GM19099 (cell line): ENCODE measurements around the gene SERPINB6.

Source experiments
- POLR2A ChIP-seq: IDR thresholded peaks from 3 replicates; pipeline ENCODE4 v1.6.1; 2011; ENCODE audit warnings: low read depth; ENCODE audit not compliant: insufficient read length; ENCODE audit errors: extremely low read depth

Gene SERPINB6

DNA sequence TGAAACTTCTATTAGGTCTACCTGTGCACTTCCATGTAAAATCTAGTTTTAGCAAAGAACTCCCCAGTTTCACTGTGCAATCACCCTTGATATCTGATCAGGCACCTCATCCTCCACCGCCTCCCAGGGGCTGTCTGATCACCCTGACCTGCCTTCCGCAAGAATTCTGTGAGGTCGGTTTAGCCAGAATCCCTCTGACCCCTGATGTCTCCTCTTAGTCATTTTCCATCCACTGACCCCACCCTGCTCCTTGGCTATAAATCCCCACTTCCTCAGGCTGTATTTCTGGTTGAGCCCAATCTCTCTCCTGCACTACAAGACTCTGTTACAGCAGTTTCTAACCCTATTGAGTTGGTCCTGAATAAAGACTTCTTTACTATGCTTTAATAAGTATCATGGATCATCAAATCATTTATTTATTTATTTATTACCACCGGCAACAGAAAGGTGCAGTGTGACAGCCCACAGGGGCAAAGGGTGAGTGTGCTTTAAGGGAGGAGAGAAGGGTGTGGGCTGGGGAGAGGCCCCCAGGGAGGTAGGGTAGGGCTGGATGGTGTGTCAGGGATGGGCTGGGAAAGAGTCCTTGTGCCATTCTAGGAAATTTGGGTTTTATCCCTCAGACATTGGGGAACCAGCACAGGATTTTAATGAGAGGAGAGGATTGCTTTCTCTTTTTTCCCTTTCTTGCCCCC is 11.2 kb upstream of the SERPINB6 start:
- TF ChIP-seq POLR2A = no peak

DNA sequence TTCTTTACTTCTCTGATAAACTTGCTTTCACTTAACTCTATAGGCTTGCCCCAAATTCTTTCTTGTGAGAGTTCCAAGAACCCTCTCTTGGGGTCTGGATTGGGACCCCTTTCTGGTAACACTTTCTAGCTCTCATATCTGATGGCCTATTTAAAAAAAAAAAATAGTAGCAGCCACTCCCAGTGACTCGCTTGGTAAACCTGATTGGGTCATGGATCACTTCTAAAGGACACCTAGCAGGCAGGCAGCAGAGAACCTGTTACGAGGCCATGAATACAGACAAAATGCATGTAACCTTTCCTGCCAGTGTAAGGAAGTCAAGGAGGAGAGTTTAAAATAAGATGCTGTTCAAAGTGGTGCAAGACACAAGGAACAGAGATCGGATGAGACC is 9.1 kb upstream of the SERPINB6 start:
- TF ChIP-seq POLR2A = no peak

DNA sequence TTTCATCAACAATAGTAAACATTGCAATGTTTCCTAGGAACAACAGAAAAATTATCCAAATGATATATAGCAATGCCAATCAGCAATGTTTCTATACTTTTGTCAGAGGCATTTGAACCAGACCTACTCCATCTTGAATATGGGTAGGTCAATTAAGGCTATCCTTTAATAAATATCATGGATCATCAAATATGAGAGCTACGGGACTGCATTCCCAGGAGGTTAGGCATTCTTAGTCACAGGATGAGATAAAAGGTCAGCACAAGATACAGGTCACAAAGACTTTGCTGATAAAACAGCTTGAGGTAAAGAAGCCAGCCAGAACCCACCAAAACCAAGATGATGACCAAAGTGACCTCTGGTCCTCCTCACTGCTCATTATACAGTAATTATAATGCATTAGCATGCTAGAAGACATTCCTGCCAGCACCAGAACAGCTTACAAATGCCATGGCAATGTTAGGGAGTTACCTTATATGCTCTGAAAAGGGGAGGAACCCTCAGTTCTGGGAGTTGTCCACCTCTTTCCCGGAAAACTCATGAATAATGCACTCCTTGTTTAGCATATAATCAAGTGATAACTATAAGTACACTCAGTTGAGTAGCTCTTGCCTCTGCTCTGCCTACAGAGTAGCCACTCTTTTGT is 8.6 kb upstream of the SERPINB6 start:
- no peak for TF ChIP-seq POLR2A

GRCh38 chr6:2978923-2979322 is 7.6 kb upstream of the SERPINB6 start:
- TF ChIP-seq POLR2A = no peak

DNA sequence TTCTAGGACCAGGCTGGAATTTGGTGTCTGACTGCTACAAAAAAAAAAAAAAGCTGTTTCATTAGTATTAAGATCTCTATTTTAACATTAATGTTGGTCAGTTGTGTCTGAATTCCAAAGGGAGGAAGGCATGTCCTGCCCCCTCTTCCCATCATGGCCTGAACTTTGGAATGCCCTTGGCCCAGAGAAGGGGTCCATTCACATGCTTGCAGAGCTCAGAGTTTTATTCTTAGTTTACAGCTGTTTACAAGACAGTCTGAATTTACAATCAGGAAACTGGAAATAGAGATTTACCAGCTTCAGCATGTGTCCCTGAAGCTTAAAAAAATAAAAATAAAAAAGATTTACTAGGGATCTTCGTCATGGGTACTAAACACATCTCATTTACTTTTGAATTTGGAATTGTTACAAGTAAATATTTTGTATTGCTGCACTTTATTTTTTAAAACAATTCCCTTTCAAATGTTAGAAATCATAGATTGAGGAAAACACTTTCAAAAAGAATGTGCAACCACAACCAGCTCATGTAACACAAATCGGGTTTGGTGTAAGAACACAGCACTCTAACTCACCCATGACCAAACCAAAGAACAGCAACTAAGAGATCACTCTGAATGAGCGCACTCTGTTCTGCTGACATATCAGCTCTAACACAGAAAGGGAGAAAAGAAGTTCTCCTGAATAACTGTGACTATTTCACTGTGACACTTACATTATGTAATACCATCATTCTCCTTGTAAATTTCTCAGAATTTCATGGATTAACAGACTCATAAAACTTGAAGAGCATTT is 6.6 kb upstream of the SERPINB6 start:
- no peak for TF ChIP-seq POLR2A

GRCh38 chr6:2977290-2977689 is 5.9 kb upstream of the SERPINB6 start:
- TF ChIP-seq POLR2A = no peak

DNA sequence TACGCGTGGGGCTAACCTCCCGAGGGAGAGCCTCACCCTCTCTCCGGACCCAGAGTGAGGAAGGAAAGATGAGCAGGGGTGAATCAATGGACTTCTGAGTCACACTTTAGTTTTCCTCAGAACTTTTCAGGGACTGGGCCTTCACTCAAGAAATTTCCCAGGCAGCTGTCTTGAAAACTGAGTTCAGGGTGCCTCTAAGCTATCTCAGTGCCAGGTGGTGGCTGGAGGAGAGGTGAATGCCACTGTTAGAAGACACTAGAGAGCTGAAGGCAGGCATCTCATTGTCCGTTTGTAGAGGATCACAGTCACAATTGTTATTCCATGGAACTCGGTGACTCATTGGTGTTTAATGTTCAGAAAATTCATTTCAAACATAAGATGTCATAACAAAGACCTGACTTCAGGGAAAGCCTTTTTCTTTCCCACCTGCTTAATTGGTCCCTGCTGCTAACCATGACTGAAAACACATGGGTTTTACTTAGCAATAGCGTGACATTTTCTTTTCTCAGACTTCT is 5.3 kb upstream of the SERPINB6 start:
- no peak for TF ChIP-seq POLR2A

DNA sequence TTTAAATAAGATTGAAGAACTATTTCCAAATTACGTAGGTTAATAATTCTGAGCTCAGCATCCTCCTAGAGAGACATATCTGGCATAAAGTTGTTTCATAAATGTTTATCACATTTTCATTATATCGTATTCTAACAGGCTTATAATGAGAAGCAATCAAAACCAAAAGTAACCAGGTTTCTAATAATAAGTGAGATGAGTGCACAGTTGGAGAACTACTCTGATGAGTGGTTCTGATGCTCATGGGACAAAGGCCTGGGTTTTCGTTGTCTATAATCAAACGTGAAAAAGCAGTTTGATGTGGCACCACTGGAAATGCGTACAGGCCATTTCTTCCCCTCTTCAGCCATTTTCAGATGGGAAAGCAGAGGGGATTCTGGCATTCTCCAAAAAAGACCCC is 4.7 kb upstream of the SERPINB6 start:
- TF ChIP-seq POLR2A = no peak

DNA sequence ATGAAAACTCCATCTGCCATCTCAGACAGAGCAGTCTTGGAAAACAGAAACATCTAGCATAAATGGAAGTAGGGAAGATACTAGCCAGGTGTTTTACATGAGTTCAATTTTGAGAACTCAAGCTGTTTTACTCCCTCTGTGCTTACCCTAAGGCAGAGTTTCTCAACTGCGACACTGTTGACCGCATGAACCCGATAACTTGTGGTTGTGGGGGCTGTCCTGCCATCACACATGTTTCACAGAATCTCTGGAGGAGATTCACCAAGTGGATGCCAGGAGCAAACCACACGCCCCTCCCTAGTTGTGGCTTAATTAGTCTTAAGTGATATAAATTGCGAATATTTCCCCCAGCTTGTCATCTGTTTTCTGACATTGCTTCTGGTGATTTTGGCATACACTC is 2.3 kb upstream of the SERPINB6 start:
- no peak for TF ChIP-seq POLR2A

- TF ChIP-seq POLR2A = no peak
These were observed 481 bp downstream of the SERPINB6 start for GRCh38 chr6:2970753-2971419.

GRCh38 chr6:2970034-2970685 is 1.2 kb downstream of the SERPINB6 start:
- TF ChIP-seq POLR2A = no peak

GRCh38 chr6:2969549-2969948 is 1.8 kb downstream of the SERPINB6 start:
- no peak for TF ChIP-seq POLR2A

DNA sequence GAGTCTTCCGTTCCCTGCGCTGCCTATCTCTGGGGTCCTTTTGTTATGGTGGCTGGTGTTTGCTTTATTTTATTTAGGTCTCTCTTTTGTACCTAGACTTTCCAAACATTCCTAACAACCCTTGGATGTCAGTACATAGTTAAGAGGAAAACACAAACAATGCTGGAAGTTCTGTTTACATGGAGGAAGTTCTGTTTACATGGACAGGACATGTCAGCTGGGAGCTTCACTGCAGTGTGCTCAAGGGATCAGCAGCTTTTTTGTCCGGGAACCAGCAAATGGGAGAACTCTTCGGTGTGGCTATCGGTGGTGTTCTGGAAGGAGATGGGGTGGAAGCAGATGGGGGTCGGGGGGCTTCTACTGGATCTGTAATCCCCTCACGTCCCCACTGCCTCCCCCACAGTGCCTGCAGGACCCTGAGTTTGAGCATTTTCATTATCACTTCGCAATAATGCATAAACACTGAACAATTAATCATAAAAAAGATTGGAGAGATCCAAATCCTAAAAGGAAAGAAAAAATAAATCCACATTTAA is 2.7 kb downstream of the SERPINB6 start:
- TF ChIP-seq POLR2A = no peak

GRCh38 chr6:2967936-2968335 is 3.4 kb downstream of the SERPINB6 start:
- TF ChIP-seq POLR2A = no peak
